C4-2B (cell line): ENCODE data around the gene RIMS1.

ENCODE experiments used
- H3K27ac ChIP-seq: fragments of 450-650 bp; 2 replicates; pipeline ENCODE4 v1.5.1; 2017
- ZFX ChIP-seq: fragments of 450-650 bp; IDR thresholded peaks from 2 replicates; pipeline ENCODE4 v1.6.1; 2017
- TF ChIP-seq, protein P1 (sequence below): fragments of 450-650 bp; conservative IDR thresholded peaks from 2 replicates; pipeline ENCODE4 v1.5.1; 2017; ENCODE audit warnings: mild to moderate bottlenecking

The RIMS1 gene

DNA sequence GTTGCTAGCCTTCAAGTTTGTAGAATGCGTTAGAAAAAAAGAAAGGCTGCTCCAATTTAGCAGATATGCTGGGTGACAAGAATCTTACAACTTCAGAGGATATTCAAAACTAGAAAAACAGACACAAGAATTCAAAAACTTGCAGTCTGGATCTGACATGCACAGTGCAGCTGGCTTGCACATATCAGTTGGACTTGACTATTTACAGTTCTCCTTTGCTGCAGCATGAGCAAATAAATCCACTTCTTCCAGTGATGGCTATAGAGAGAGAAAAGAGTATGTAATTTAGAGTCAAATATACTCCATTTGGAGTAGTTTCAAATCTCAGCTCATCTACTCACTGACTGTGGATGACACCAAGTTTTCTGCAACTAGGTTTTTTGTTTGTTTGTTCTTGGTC lies 247.0 kb downstream of the RIMS1 start:
- no peak for TF ChIP-seq ZFX
- TF ChIP-seq, protein P1, sequence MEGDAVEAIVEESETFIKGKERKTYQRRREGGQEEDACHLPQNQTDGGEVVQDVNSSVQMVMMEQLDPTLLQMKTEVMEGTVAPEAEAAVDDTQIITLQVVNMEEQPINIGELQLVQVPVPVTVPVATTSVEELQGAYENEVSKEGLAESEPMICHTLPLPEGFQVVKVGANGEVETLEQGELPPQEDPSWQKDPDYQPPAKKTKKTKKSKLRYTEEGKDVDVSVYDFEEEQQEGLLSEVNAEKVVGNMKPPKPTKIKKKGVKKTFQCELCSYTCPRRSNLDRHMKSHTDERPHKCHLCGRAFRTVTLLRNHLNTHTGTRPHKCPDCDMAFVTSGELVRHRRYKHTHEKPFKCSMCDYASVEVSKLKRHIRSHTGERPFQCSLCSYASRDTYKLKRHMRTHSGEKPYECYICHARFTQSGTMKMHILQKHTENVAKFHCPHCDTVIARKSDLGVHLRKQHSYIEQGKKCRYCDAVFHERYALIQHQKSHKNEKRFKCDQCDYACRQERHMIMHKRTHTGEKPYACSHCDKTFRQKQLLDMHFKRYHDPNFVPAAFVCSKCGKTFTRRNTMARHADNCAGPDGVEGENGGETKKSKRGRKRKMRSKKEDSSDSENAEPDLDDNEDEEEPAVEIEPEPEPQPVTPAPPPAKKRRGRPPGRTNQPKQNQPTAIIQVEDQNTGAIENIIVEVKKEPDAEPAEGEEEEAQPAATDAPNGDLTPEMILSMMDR, result no peak

DNA sequence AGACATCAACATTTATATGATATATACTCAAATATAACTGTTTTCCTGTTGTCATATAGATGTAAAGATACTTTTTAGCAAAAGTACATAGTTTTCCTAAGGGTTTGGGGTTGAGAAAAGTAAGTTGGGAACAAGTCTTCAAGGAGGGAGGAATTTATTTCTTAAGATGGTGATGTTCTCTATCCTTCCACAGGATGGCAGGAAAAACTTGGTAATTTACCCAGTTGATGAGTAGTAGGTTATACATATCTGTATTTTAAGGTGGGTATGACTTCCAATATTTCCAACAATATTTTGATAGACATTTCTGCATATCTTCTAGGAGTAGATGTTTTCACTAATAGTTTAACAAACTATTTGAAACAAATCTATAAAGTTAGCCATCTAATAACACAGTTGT lies 254.4 kb downstream of the RIMS1 start:
- no peak overlapping the region for H3K27ac ChIP-seq
- TF ChIP-seq, protein P1, result peak; percentile 25
- TF ChIP-seq ZFX, result no peak

More for the DNA sequence above, 247.0 kb downstream of the RIMS1 start:
- no peak overlapping the region for H3K27ac ChIP-seq

DNA sequence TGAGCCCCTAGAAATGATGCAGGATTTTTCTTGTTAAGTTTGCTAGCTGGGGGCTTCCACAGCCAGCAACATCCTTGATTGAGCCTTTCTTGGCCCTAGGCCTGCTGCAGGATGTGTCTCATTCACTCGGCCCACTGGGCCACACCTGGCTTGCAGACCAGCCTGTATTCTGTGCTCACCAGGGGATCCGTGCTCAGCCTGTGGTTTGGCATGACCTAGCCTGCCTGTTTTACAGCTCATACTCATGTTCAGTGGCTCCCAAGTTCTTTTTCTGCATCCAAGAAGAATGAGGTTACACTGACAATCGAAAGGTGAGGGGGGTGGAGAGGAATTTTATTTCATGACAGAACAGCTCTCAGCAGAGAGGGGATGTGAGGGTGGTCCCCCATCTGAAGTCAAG lies 263.4 kb downstream of the RIMS1 start:
- TF ChIP-seq, protein P1, result no peak
- TF ChIP-seq ZFX, result no peak
- no peak overlapping the region for H3K27ac ChIP-seq

DNA sequence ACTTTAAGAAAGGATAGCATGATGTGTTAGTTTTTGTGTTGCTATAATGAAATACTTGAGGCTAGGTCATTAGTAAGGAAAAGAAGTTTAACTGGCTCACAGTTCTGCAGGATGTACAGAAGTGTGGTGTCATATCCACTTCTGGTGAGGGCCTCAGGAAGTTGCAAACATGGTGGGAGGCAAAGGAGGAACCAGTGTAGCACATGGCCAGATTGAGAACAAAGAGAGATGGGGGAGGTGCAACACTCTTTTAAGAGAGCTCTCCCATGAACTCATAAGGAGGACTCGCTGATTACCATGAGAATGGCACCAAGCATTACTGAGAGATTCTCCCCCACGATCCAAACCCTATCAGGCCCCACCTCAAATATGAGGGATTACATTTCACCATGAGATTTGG lies 265.4 kb downstream of the RIMS1 start:
- H3K27ac ChIP-seq, result no peak overlapping the region
- no peak for TF ChIP-seq ZFX
- TF ChIP-seq, protein P1, result no peak

DNA sequence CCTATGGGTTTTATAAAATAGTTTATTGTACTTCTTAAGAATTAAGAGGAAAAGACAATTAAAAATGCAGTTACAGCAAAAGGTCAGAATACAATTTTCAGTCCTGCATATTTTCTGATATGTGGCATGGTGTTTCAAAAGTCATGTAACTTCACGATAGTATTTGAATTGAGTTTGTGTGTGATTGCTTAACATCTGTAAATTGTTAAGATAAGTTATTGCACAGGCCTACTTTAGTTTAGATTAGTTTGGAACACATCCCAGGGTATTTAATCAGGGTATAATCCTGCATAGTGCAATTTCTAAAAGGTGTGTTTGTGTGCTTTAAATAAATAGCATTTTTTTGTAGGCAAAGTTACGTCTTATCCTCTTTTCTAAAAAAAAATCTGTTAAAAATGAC lies 289.6 kb downstream of the RIMS1 start:
- no peak overlapping the region for H3K27ac ChIP-seq
- TF ChIP-seq, protein P1, result no peak
- no peak for TF ChIP-seq ZFX

DNA sequence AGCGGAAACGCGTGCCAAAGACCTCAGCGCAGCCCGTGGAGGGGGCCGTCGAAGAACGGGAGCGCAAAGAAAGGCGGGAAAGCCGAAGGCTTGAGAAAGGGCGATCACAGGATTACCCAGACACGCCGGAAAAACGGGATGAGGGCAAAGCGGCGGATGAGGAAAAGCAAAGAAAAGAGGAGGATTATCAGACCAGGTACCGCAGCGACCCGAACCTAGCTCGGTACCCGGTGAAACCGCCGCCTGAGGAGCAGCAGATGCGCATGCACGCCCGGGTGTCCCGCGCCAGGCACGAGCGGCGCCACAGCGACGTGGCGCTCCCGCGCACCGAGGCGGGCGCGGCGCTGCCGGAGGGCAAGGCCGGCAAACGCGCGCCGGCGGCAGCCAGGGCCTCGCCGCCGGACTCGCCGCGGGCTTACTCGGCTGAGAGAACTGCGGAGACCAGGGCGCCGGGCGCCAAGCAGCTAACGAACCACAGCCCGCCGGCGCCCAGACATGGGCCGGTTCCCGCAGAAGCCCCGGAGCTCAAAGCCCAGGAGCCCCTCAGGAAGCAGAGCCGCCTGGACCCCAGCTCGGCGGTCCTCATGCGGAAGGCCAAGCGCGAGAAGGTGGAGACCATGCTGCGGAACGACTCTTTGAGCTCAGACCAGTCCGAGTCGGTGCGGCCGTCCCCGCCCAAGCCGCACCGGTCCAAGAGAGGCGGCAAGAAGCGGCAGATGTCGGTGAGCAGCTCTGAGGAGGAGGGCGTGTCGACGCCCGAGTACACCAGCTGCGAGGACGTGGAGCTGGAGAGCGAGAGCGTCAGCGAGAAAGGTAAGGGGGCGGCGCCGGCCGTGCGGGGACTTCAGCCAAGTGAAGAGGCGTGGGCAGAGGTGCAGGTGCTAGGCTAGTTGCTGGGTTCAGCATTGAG lies 296.2 kb downstream of the RIMS1 start:
- TF ChIP-seq ZFX, result peak; percentile 19; the same call in 1 of the 2 replicates
- TF ChIP-seq, protein P1, result no peak
- peak overlapping the region; percentile 48 for H3K27ac ChIP-seq

DNA sequence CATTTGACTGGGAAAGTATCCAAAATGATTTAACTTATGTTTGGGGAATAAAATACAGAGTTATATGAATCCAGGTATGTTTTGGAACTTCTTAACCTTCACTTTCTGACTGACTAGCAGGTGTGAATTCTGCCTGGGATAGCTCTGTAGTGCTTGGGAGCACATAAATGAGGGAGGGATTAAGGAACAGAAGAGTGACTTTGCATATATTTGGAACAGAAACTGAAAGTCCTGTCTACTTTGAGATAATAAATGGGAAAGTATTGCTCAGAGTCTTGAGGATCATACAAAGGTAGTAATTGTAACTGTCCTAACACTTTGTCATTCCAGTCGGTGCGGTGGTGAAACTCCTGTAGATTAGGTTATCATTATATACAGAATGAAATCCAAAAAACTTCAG lies 317.6 kb downstream of the RIMS1 start:
- no peak for TF ChIP-seq ZFX
- TF ChIP-seq, protein P1, result no peak
- H3K27ac ChIP-seq, result no peak overlapping the region
